ENCODE results near the gene OR10A7. TPM values are rescaled to one million over a fixed set of nuclear protein-coding genes. Genes with fewer than 3 reads are reported as not detected.
A peak's percentile ranks its signal among the peaks of the same experiment; 100 is the strongest.

Gene OR10A7
- total RNA-seq, 1 donor from 2014 or later, result not detected

DNA sequence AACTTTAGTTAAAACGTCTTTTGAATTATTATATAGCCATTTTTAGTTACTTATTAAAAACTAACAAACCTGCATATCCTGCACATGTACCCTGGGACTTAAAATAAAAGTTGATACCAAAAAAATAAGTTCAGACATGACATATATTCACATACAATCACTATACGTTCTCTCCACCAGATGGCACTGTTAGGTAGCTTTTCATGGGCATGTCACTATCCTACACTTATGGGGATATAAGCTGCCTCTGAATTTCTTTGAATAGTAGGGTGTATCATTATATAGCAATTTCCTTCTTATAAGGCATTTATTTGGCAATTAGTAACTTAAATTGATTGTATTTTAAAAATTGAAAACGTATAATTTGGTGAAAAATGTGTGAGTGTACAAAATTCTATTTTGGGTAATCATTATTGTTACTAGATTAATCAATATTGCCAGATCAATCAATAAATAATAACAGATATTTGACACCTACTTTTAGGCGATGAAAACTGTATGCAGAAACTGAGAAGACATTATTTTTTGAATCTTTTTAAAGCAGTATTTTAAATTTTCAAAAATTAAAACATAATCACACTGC, 31.8 kb upstream of the OR10A7 start:
- TF ChIP-seq, protein P1, sequence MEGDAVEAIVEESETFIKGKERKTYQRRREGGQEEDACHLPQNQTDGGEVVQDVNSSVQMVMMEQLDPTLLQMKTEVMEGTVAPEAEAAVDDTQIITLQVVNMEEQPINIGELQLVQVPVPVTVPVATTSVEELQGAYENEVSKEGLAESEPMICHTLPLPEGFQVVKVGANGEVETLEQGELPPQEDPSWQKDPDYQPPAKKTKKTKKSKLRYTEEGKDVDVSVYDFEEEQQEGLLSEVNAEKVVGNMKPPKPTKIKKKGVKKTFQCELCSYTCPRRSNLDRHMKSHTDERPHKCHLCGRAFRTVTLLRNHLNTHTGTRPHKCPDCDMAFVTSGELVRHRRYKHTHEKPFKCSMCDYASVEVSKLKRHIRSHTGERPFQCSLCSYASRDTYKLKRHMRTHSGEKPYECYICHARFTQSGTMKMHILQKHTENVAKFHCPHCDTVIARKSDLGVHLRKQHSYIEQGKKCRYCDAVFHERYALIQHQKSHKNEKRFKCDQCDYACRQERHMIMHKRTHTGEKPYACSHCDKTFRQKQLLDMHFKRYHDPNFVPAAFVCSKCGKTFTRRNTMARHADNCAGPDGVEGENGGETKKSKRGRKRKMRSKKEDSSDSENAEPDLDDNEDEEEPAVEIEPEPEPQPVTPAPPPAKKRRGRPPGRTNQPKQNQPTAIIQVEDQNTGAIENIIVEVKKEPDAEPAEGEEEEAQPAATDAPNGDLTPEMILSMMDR (IDR thresholded peaks at IDR 0.05; ENCODE audit: insufficient read depth, low read length, poor library complexity, severe bottlenecking), result peak; percentile 55
- Histone ChIP-seq H3K27me3 (ENCODE audit: control insufficient read depth, insufficient read depth, low read length) (no peaks in the 10 kb centered on the region), H3K36me3 (ENCODE audit: control insufficient read depth, insufficient read depth, low read length) (no peaks in the 10 kb centered on the region), H3K4me3 (ENCODE audit: low read depth, low read length) (no peak overlapping the region)
- DNase-seq (ENCODE audit: low read depth), result peak; percentile 12

DNA sequence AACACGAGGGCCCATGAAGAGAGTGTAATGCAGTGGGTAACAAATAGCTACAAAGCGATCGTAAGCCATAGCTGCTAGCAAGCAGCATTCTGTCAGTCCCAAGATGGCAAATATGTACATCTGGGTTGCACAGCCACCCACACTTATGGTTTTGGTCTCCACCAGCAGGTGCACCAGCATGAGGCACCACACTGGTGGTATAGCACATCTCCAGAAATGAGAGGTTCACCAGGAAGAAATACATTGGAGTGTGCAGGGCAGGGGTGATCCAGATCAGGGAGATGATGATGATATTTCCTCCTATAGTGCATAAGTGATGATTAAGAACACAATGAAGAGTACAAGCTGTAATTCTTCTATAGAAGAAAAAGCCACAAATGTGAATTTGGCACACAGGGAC, 26.4 kb upstream of the OR10A7 start:
- H3K27me3 ChIP-seq (ENCODE audit: control insufficient read depth, insufficient read depth, low read length), result no peaks in the 10 kb centered on the region
- TF ChIP-seq, protein P1 (IDR thresholded peaks at IDR 0.05; ENCODE audit: insufficient read depth, low read length, poor library complexity, severe bottlenecking), result no peak
- no peaks in the 10 kb centered on the region for H3K36me3 ChIP-seq (ENCODE audit: control insufficient read depth, insufficient read depth, low read length)

DNA sequence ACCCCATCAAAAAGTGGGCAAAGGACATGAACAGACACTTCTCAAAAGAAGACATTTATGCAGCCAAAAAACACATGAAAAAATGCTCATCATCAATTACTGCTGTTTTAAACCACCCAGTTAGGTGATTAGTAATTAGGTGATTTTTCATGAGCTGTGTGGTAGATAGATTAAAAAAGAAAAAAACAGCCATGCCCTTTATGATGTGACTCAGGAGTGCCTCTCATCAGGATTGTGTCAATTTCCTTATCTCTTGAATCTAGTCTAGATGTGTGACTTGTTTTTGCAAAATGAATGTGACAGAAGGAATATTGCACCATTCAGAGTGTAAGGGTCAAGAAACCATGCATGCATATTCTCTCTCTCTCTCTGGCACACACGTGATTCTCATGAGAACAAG, 5.7 kb downstream of the OR10A7 start:
- no peak for DNase-seq (ENCODE audit: low read depth)
- Histone ChIP-seq H3K4me3 (ENCODE audit: low read depth, low read length) (no peak overlapping the region), H3K36me3 (ENCODE audit: control insufficient read depth, insufficient read depth, low read length) (no peaks in the 10 kb centered on the region), H3K27me3 (ENCODE audit: control insufficient read depth, insufficient read depth, low read length) (no peaks in the 10 kb centered on the region)
- TF ChIP-seq, protein P1 (IDR thresholded peaks at IDR 0.05; ENCODE audit: insufficient read depth, low read length, poor library complexity, severe bottlenecking), result no peak

More for the DNA sequence above, 26.4 kb upstream of the OR10A7 start:
- no peak overlapping the region for H3K4me3 ChIP-seq (ENCODE audit: low read depth, low read length)
- no peak for DNase-seq (ENCODE audit: low read depth)

DNA sequence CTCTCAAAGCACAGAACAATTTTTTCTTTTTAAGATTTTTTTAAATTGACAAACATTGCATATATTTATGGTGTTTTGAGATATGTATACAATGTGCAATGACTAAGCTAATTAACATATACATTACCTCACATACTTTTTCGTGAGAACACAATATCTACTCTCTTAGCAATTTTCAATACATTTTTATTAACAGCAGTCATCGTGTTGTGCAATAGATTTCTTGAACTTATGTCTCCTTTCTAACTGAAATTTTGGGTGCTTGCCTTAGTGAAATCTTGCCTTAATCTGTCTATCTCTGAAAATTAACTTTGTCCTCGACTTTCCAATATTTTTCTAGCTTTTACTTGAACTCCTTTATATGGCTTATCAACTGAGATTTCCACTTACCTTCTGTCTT, 6.8 kb downstream of the OR10A7 start:
- no peak for DNase-seq (ENCODE audit: low read depth)
- H3K4me3 ChIP-seq (ENCODE audit: low read depth, low read length), result no peak overlapping the region
- TF ChIP-seq, protein P1 (IDR thresholded peaks at IDR 0.05; ENCODE audit: insufficient read depth, low read length, poor library complexity, severe bottlenecking), result no peak
- H3K27me3 ChIP-seq (ENCODE audit: control insufficient read depth, insufficient read depth, low read length), result no peaks in the 10 kb centered on the region
- H3K36me3 ChIP-seq (ENCODE audit: control insufficient read depth, insufficient read depth, low read length), result no peaks in the 10 kb centered on the region

DNA sequence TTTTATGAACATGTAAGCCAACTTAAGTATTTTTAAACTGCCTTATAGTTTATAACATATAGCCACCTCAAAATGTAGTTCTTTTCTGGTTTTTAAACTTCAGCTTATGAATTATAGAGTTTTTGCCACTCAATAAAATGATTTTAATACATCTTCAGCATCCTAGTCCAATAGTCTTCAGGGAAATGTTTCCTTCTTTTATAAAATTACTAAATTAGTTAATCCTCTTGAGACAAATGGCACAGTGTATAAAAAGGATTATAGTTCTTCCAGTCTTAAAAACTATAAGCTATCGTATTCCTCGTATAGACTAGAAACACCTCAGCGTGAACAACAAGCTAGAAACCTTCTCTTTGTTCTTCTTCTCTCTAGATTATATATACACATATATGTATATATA, 23.5 kb downstream of the OR10A7 start, which contains the start of gene OR6C74:
Gene OR6C74 (plus strand): TSS at position 301 of the 400 bp plus-strand sequence. CDS start 2,679 bp downstream, outside the sequence.
- Histone ChIP-seq H3K36me3 (ENCODE audit: control insufficient read depth, insufficient read depth, low read length) (no peaks in the 10 kb centered on the region), H3K27me3 (ENCODE audit: control insufficient read depth, insufficient read depth, low read length) (no peaks in the 10 kb centered on the region), H3K4me3 (ENCODE audit: low read depth, low read length) (no peak within 1 kb of the TSS)
- DNase-seq (ENCODE audit: low read depth), result no peak
- TF ChIP-seq, protein P1 (IDR thresholded peaks at IDR 0.05; ENCODE audit: insufficient read depth, low read length, poor library complexity, severe bottlenecking), result no peak

DNA sequence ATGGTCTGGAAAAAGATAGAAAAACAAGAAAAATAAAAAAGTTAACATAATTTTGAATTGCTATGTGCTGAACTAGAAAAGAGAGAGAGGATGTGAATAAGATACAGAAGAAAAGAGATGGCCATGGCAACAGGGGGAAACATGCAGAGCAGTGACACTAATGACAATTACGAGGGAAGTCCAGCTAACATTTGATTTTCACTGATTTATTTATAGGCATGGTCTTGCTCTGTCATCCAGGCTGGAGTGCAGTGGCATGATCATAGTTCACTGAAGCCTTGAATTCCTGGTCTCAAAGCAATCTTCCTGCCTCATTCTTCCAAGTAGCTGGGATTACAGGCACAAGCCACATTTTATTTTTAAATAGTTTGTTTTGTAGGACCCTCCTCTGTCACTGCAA, 25.3 kb downstream of the OR10A7 start:
- H3K36me3 ChIP-seq (ENCODE audit: control insufficient read depth, insufficient read depth, low read length), result no peaks in the 10 kb centered on the region
- H3K4me3 ChIP-seq (ENCODE audit: low read depth, low read length), result no peak overlapping the region
- TF ChIP-seq, protein P1 (IDR thresholded peaks at IDR 0.05; ENCODE audit: insufficient read depth, low read length, poor library complexity, severe bottlenecking), result no peak
- DNase-seq (ENCODE audit: low read depth), result no peak
- H3K27me3 ChIP-seq (ENCODE audit: control insufficient read depth, insufficient read depth, low read length), result no peaks in the 10 kb centered on the region

Data from kidney epithelial cell (primary cell).